HG03196 (cell line): ENCODE data around the gene IL17RD.

ENCODE experiments used
- ATAC-seq: cut with Tn5 transposase; IDR thresholded peaks from one replicate; pipeline ENCODE4 v1.9.1; 2021; ENCODE audit not compliant: unreplicated experiment

IL17RD gene

DNA sequence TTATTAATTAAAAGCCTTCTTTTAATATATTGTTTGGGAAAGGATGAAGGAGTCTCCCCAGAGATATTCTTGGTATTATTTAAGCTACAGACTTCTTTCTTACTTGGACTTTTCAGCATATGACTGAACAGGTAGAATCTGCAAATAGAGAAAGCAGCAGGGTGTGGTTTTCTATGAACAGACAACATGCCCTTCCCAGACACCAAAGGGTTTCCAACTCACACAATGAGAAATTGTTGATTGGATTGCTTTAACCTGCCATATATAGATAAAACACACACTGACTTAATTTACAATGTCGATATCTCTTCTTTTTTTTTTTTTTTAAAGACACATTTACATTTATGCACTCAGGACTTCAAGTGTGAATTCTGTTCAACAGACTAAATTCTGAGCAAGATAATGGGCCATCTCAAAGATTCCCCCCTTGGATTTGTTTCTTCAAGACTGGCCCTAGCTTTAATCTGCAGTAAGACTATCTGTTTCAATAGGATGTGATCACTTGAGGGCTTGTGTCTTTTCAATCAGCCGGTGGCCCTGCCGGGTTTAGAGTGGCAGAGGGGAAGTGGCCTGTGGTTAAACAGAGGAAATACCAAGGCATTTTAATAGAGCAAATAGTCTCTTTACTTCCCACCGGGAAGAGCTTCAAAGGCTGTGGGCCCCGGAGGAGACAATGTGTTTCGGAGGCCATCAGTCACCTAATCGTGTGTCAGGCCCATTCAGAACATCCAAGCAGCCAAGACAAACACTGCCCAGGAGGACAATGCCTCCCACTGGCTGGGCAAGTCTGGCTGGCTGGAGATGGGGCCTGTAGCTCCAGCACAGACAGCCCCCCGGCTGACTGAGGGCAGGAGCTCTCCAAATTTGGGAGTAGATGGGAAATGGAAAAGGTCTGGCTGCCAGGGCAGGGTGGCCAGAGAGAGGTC is 6.1 kb downstream of the IL17RD start:
- ATAC-seq: no peak

DNA sequence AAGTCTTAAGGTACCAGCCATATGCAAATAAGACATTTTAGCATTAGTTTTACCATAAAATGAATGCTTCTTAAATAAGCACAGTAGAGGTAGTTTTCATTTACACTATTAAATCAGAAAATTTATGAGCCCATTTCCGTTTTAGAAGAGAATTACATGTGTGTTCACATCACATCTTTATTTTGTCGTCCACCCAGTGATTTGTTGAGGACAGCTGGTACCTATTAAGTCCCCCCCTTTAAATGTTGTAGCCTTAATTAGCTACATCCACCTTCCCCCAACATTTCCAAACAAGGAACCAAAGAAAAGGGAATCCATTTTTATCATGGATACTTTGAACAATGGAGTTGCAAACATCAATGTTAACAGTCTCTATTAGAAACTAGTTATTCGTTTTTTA is 6.8 kb downstream of the IL17RD start:
- no peak for ATAC-seq

DNA sequence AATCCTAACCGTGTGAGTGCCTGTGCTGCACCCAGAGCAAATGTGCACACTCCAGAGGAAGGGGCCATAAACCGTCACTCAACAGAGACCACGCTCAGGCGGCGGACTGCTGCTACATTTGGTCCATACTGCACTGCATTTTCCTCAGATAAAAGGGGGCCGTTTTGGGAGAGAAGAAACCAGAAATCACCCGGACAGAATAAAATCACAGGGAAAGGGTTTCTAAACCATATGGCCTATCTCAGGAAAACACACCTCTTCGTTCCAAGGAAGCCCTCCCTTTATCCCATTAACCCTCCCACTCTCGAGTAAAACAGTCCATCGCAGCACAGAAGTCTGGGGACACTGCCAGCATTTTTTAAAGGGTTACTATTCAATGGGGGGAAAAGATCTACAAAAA is 7.6 kb downstream of the IL17RD start:
- no peak for ATAC-seq

DNA sequence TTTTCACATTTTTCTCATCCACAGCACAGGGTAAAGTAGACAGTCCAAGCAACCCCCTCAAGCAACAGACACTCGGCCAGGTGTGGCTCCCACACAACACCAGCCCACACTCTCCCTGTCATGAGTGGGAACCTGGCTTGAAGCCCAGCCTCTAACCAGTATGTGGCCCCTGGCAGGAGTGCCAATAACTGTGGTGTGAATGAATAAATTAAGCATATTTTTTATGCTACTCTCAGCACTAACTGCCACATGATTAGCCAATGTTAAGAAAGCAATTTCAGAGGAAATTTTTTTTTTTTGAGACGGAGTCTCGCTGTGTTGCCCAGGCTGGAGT is 9.9 kb downstream of the IL17RD start:
- no peak for ATAC-seq

DNA sequence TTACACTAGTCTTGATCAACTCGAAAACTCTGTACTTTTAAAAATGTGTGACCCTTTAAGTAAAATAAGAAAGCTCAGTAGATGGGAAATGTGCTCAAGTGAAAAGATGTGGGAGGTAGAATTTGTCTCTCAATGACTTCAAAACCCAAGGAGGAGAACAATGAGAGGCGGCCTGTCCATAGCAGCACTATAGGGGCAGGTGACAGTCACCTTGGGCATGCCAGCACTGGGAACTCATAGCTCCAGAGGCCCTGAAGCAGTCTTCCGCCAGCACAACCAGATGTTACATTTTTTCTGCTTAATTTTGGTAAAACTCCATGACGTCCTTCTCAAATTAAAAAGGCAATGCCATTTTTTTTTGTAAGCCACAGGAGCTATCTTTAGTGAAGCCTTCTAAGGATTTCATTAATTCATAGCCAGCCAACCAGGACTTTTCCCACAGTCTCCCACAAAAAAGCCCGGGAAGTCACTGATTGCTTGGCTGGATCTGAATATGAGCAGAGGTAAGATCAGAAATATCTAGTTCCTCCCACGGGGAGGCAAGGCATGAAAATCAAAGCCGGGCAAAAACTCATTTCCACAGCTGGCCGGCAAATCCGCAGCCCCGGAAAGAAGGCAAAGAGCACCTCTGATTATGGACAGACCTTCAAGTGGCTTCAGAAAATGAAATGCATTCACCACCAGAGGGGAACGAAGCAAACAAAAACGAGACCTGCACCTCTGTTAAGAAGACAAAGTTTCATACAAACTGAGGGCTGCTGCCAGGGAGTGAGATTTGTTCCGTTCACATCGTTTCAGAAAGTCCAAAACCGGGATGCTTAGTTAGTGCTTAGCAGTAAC is 10.5 kb downstream of the IL17RD start:
- no peak for ATAC-seq

DNA sequence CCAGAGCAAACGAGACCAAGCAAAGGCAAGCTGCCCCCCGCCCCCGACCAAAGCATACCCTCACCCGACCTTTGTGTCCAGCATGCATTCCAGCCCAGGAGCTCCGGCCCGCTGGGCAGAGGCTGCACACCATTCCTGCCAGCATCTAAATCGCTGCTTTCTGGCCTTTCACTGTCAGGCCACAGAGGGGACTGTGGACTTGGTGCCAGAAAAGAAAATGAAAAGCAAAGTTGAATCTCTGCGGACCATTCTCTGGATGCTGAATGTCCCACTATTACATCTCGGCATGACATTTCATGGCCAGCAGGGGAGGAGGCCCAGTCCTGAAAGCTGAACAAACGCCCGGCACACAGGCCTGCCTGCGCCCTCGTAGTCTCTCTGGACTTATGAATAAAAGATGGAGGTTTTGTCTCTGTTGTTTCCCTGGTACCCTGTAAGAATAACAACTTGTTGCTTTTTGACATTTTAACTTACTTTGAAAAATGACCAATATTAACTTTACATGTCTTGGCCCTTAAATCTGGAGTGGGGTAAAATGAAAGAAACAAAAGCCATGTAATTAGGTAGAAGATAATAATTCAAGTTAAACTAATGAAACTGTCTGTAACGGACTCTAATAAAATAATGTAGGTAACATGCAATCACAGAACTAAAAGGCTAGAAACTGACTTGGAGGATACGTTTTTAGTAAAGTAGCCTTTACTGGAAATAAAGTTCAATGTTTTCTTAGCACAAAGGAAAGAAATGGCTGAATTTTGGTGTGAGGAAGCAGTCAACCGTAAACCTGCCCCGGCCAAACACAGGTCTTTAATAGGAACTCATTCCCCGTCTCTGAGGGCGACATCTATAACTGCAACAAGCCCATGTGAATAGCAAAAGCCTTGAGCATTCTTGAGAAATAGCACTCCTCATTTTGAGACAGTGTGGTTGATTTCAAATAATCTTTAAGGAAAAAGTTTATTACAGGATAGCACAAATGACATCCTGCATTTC is 12.7 kb downstream of the IL17RD start:
- ATAC-seq: no peak

DNA sequence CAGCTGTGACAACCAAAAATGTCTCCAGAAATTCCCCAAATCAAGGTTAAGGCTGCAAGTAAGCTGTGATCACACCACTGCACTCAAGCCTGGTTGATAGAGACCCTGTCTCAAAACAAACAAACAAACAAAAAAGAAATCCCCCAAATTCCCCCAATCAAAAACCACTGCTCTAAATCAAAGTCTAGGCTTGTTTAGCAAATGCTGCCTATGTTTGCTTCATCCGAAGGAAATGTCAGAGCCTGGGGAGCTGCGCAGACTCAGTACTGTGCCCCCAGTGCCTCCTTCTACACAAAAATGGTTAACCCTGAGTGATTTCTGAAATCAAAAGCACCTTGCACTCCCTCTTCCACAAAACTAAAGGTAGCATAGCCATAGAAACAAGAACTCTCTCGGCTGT is 13.4 kb downstream of the IL17RD start:
- ATAC-seq: no peak

DNA sequence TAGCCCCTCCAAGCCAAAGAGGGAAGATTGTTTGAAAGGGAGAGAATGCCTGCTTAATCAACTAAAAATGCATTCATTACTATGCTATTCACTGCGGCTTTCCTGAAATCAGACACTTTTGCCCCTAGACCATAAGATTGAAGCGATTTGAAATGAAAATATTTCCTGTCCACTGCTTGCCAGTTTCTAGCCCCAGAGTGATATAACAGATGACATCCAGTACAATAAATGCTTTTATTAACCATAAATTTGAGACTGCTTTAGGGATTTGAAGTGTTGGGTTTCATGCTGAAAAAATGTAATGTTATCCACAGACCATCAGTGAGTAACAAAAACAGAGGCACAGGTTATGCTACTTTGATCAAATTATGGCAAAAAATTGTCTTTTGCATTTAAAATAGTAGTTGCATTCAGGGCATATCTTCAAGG is 14.1 kb downstream of the IL17RD start:
- no peak for ATAC-seq

DNA sequence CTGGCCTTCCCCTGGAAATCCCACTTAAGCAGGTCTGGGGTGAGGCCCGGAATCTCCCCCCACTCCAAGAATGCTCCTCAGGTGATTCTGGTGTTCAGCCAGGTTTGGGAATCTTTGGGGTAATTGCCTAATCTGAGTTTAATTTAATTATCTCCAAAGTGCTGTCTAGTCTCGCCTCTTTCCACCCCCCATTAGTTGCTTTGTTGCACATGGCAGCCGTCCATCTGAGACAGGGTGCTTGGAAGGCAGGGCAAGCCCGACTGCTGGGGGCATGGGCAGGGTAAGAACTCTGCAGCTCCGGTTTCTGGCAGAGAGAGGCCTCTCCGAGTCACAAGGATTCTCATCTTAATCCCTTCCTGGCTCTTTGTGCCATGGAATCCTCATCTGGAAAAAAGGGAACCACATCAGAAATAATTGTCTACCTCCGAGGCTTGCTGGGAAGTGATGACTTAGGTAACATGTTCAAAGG is 15.0 kb downstream of the IL17RD start:
- no peak for ATAC-seq

DNA sequence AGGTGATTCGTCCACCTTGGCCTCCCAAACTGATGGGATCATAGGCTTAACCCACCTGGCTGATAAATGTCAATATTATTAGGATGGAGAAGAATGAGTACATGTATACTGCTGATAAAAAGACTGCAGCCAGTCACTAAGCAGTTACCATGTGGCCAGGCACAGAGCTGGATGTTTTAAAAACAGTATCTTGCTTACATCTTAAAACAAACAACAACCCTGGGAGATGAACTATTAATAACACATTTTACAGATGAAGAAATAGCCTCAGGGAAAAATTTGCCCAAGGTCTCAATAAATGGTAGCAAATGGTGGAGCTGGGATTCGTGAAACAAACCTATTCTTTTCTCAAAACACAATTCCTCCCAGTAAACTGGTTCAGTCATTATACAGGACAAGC is 18.1 kb downstream of the IL17RD start:
- no peak for ATAC-seq

DNA sequence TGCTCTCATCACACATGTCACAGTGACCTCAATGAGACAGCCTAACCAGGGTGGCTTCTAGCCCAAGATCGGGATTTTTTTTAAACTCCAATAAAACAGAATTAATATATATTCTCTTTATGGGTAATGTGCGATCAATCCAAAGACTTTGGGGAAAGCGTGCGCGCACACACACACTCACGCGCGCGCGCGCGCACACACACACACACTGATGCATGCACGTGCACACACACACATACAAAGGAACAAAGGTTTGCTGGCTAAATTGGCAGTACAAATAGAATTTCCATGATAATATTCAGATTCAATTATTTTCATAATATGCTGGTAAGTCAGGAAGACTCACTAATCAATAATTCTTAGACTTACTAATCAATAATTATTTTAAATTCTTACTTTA is 19.3 kb downstream of the IL17RD start:
- ATAC-seq: no peak

DNA sequence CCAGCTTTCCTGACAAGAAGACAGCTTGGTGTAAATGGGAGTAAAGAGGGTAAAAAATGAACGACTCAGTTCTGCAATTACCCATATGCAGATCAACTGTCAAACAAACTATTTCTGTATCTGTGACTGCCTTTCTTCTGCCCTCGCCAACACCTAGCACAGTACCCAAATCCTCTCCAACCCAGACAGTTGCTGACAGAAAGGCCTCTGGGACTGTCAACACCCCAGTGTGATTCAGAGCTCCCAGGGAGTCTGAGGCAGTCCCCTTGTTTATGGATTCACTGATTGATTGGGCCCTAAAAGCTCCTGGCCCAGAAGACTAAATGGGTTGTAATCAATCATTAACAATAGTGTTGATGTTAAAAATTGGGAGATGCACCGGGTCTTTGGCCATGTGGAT is 20.2 kb downstream of the IL17RD start:
- no peak for ATAC-seq

DNA sequence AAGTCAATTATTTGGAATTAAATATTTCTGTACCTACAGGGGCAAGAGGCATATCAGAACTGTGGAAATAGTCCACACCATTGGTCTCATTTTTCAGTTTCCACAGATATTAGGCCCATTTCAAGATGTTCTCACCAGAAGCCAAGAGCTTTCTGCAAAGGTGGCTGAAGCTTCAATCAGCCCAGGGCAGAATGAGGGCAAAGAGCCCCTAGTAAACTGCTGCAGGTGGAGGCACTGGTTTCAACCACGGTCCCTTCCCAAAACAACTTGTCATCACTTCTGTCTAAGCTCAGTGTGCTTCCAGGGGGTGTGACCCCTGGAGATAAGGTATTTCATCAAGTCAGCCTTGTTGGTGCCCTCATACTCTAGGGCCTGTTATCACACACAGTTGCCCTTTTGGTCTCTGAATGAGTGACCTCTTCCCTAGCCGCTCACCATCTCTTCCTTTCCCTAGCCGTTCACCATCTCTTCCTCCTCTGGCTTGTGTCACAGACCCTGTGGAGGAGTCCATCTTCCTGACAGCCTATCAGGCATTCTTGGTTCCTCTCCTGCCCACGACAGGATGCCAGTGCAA is 21.2 kb downstream of the IL17RD start:
- no peak for ATAC-seq

DNA sequence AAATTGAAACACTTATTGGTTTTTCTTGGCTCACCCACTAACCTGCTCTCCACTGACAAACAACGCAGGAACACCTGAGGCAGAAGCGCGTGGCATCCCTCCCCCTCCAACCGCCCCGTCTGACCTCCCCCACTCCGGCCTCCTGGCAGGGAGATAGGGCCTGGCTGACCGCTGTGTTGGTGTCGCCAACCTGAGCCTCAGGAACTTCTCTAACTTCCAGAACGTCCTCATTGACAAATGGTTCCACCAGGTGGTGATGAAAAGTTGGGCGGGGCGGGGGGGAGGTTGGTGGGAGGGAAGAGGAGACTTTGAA is 22.8 kb downstream of the IL17RD start:
- ATAC-seq: no peak

DNA sequence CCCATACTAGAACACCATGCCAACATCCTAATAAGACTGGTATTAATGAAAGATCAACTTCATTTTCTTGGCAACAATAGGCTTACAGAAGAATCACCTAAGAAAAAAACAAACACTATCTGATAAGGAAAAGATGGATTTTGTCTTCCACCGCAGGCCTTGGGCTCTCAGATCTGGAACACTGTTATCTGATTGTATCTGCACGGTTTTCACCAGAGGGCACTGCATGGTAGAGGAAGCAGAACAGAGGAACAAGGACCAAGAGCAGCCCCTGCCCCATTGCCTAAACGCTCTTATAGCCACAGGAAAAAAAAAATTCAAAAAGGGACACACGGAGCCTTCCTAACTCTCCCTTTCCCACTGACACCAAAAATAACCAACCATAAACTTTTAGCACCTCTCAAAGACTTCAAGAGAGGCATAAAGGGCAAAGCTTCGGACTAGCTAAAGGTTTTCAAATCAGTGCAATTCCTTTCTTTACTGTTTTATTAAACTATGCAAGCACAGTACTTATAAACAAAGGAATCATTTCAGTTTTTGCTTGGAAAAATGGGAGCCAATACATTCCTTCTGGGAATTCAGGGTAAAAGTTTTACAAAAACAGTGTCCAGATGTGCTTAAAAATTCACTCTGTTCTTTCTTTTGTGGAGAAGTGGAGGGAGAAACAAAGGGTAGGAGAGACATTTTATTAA is 23.3 kb downstream of the IL17RD start:
- ATAC-seq: no peak

DNA sequence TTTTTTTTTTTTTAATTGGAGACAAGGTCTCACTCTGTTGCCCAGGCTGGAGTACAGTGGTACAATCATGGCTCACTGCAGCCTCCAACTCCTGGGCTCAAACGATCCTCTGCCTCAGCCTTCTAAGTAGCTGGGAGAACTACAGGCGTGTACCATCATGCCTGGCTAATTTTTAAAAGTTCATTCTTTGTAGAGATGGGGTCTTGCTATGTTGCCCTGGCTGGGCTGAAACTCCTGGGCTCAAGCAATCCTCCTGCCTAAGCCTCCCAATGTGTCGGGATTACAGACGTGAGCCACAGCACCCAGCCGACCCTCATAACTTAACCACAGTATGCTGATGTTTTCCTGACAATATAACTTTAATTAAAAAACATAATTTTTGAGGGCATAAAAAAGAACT is 24.3 kb downstream of the IL17RD start:
- ATAC-seq: no peak

DNA sequence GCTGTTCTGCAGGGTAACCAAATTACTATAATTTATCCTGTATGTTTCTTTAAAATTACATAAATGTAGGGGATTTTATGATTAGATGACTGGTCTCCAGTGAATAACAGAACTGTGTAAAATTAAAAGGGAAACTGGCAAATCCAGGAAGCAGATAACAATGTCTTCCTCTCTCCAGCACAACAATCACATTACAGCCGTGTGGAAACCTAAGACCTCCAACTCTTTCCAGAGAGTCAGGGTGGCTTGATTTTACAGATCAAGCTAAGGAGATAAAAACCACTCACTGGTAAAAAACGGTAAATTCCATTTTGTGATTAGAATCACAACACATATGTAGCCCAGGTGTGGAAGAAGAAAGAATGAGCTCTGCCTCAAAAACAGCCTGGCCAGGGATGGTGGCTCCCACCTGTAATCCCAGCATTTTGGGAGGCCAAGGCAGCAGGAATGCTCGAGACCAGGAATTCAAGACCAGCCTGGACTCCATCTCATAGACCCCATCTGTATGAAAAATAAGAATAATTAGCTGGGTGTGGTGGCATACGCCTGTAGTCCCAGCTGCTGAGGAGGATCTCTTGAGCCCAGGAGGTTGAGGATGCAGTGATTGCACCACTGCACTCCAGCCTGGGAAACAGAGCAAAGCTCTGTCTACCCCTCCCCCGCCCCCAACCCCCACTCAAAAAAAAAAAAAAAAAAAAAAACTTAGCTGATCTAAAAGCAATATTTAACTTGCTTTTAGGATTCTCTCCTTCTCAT is 29.0 kb downstream of the IL17RD start:
- no peak for ATAC-seq

DNA sequence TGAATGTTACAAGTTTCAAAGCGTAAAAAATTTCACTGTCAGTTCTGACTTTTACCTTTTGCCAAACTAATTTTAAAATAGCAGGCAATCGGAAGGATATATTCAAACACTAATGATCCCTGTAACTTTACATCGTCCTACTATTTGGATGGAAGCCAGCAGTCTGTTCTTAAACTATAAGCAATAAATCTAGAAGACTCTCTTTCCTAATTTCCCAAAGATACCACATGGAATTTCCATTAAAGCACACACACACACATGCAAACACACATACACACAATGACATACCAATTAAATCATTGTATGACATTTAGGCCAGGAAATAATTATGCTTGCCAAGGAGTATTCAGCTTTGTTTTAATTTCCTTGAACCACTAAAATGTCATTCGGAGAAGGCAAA is 32.0 kb downstream of the IL17RD start:
- no peak for ATAC-seq

DNA sequence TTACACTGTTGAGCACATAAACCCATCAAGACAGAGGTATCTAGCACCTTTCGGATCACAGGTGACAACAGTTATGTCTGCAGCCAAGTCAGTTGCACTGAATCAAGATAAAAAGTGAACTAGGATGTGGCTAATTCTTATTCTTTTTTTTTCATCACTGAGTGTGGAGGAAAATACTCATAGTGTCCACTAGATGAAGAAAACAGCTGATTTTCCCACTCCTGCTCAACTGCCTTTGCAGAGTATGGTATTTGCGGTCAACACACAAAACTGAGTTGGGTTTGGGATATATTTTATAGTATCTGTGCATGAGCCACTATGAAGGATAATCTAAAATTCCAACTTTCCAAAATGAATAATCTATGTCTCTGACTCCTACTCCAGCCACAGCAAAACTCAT is 32.5 kb downstream of the IL17RD start:
- ATAC-seq: no peak

DNA sequence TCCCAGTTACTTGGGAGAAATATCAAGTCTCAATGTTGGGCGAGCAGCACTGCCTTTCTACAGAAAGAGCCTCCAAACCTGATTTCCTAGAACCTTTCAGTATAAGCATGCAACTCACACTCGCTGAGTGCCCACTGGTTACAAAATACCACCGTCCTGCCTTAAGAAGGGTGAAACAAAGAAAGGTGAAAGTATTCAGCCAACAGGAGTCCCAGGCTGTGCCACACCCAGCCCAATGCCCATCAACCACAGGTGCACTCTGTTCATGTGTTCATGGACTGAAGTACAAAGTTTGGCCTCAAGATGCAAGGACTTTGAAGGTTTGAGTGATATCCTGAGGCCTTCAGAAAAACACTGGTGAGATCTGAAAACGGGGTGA is 34.0 kb downstream of the IL17RD start:
- no peak for ATAC-seq
